Measurements from ENCODE around the gene SOX13.

GRCh38 chr1:204104331-204105130 lies 31.6 kb downstream of the SOX13 start:
- no peak for TF ChIP-seq CTCF (IDR thresholded peaks at IDR 0.05)
- no peak for TF ChIP-seq POLR2A (IDR thresholded peaks at IDR 0.05)

All from uterus (tissue), 2 donors.